ENCODE measurements around the gene FNDC3B. TPM values are rescaled to one million over a fixed set of nuclear protein-coding genes. Genes with fewer than 3 reads are reported as not detected.

The FNDC3B gene
- total and polyA plus RNA-seq, 9 of the 15 experiments (the other 6 are each of a cell fraction or from before 2014, with no cell fraction given) = 7.0 to 35.8 (median 16.2) TPM

DNA sequence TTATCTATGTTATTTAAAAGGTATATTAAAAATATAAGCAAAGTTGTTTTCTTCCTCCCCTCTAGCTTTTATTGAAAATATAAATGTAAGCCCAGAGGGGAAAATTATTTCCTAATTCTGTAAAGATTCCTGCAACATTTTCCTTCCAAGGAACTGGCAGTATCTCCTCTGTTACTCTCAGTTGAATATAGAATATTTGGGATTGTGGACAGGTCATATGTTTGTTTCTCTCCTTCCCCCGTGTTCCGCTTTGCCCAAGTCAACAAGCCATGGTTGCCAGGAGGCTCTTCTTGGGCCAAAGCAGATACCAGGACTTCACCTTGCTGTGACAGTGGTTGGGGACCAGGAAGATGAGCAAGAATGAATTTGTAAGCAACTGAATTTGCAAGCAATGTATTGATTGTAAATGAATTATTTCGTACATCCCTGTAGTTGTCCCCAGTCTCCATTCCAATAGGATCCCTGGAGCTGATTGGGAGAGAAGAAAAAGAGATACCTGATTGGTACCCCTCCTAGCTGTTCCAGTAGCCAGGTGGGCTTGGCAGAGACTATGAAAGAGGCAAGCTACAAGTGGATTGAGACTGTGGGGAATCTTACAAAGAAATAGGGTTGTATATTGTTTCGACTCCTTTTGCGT lies 130.8 kb downstream of the FNDC3B start (continued):
- TF ChIP-seq HSF4 (CRISPR knock-in tag; IDR thresholded peaks at IDR 0.05; ENCODE audit: borderline replicate concordance) (no peak), CHCHD3 (CRISPR knock-in tag; IDR thresholded peaks at IDR 0.05) (no peak), ZBTB43 (CRISPR knock-in tag; IDR thresholded peaks at IDR 0.05) (no peak), DACH1 (IDR thresholded peaks at IDR 0.05; ENCODE audit: partially characterized antibody) (no peak), MTA3 (IDR thresholded peaks at IDR 0.05; ENCODE audit: borderline replicate concordance) (no peak), EHMT2 (IDR thresholded peaks at IDR 0.05) (no peak)
- TF ChIP-seq, protein P1, sequence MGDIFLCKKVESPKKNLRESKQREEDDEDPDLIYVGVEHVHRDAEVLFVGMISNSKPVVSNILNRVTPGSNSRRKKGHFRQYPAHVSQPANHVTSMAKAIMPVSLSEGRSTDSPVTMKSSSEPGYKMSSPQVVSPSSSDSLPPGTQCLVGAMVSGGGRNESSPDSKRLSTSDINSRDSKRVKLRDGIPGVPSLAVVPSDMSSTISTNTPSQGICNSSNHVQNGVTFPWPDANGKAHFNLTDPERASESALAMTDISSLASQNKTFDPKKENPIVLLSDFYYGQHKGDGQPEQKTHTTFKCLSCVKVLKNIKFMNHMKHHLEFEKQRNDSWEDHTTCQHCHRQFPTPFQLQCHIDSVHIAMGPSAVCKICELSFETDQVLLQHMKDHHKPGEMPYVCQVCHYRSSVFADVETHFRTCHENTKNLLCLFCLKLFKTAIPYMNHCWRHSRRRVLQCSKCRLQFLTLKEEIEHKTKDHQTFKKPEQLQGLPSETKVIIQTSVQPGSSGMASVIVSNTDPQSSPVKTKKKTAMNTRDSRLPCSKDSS (IDR thresholded peaks at IDR 0.05; ENCODE audit: low read depth, partially characterized antibody) = no peak

GRCh38 chr3:172170841-172171240 lies 131.5 kb downstream of the FNDC3B start:
- Histone ChIP-seq H3K27me3 (ENCODE audit: control insufficient read depth in 2 of 2, insufficient read depth in 2 of 2, low read length in 2 of 2) (no peaks in the 10 kb centered on the region), H3K4me1 (replicated peaks in 1 of 2; ENCODE audit: control insufficient read depth in 2 of 2, insufficient read depth in 2 of 2, low read length in 2 of 2) (no peaks in the 10 kb centered on the region; a peak in 2 of 5 replicates), H3K9me3 (replicated peaks; ENCODE audit: control insufficient read depth, insufficient read depth, low read depth, low read length) (no peaks in the 10 kb centered on the region), H3K9me1 (ENCODE audit: control insufficient read depth, insufficient read depth, low read length) (no peaks in the 10 kb centered on the region), H3K9ac (ENCODE audit: insufficient read depth in 1 of 2, low read depth in 2 of 2, low read length in 2 of 2) (no peak overlapping the region), H3K36me3 (ENCODE audit: control insufficient read depth, insufficient read depth, low read length) (peaks cover 5% of the 10 kb centered on the region; the same call in 2 of the 3 replicates), H3K4me3 (no peak overlapping the region), H2AFZ (ENCODE audit: low read depth, low read length) (no peak overlapping the region), H3K27ac (ENCODE audit: extremely low read depth, low read depth, low read length) (no peak overlapping the region), H3K4me2 (ENCODE audit: insufficient read depth, low read length) (no peak overlapping the region), H4K20me1 (replicated peaks; ENCODE audit: control insufficient read depth, insufficient read depth, low read length) (no peaks in the 10 kb centered on the region), H3K79me2 (ENCODE audit: control insufficient read depth, insufficient read depth, low read length) (peaks cover 32% of the 10 kb centered on the region; the same call in 2 of the 3 replicates)
- intact Hi-C loops (cut with micrococcal nuclease) = no loop called here
- in situ Hi-C loops (cut with MboI) = no loop called here
- ChIA-PET CTCF (ENCODE audit: low intra/inter-chr PET ratio) (no interaction called here), POLR2A (interaction anchor here (0.9 to 2.8 kb wide), 2 partner anchors 8 to 100 kb away, joined by 3 to 11 read pairs; no protein-coding TSS in a partner anchor)
- BruUV-seq (replicated peaks) = no TSS peak
- no peak for DNase-seq (ENCODE audit: extremely low read depth in 1 of 4, low spot score in 3 of 4)
- no peak for ATAC-seq
- no peak for TF ChIP-seq HDGF (IDR thresholded peaks at IDR 0.05)
- FAIRE-seq = no peak
